RPMI8226 (cell line): ENCODE results near the gene IL9.
A peak's percentile ranks its signal among the peaks of the same experiment; 100 is the strongest.

Experiments
- DNase-seq: peaks from one replicate; pipeline ENCODE4 v3.0.0-alpha.2; 2015

The IL9 gene

GRCh38 chr5:135891268-135891667 lies 4.4 kb downstream of the IL9 start:
- DNase-seq, result no peak

- DNase-seq, result peak; percentile 78
These were observed 4.8 kb downstream of the IL9 start for GRCh38 chr5:135890867-135891266.

GRCh38 chr5:135890296-135890695 lies 5.3 kb downstream of the IL9 start:
- no peak for DNase-seq

- DNase-seq, result no peak
These were observed 7.6 kb downstream of the IL9 start for GRCh38 chr5:135887881-135888614.

- DNase-seq, result peak; percentile 84
These were observed 8.2 kb downstream of the IL9 start for GRCh38 chr5:135887447-135887864.

- no peak for DNase-seq
These were observed 9.5 kb downstream of the IL9 start for GRCh38 chr5:135886136-135886535.

- DNase-seq, result no peak
These were observed 10.6 kb downstream of the IL9 start for GRCh38 chr5:135885031-135885430.

- DNase-seq, result peak; percentile 29
These were observed 12.2 kb downstream of the IL9 start for GRCh38 chr5:135883441-135883840.

- DNase-seq, result no peak
These were observed 12.6 kb downstream of the IL9 start for GRCh38 chr5:135883026-135883425.

- no peak for DNase-seq
These were observed 13.8 kb downstream of the IL9 start for GRCh38 chr5:135881819-135882218.

- peak; percentile 42 for DNase-seq
These were observed 14.4 kb downstream of the IL9 start for GRCh38 chr5:135881244-135881643.

GRCh38 chr5:135880801-135881200 lies 14.8 kb downstream of the IL9 start:
- DNase-seq, result peak; percentile 83

- peak; percentile 54 for DNase-seq
These were observed 15.4 kb downstream of the IL9 start for GRCh38 chr5:135880278-135880677.

GRCh38 chr5:135879591-135879990 lies 16.1 kb downstream of the IL9 start:
- no peak for DNase-seq

- no peak for DNase-seq
These were observed 17.5 kb downstream of the IL9 start for GRCh38 chr5:135878156-135878620.

- no peak for DNase-seq
These were observed 18.0 kb downstream of the IL9 start for GRCh38 chr5:135877570-135878155.

GRCh38 chr5:135876146-135876545 lies 19.5 kb downstream of the IL9 start:
- no peak for DNase-seq

GRCh38 chr5:135875567-135875966 lies 20.1 kb downstream of the IL9 start:
- DNase-seq, result no peak

- DNase-seq, result no peak
These were observed 21.2 kb downstream of the IL9 start for GRCh38 chr5:135874461-135874860.

GRCh38 chr5:135873831-135874230 lies 21.8 kb downstream of the IL9 start:
- no peak for DNase-seq

GRCh38 chr5:135871268-135871915 lies 24.2 kb downstream of the IL9 start:
- no peak for DNase-seq

GRCh38 chr5:135869935-135870334 lies 25.7 kb downstream of the IL9 start:
- DNase-seq, result no peak

GRCh38 chr5:135869276-135869675 lies 26.4 kb downstream of the IL9 start:
- DNase-seq, result no peak

GRCh38 chr5:135868681-135869080 lies 27.0 kb downstream of the IL9 start:
- DNase-seq, result no peak
